ENCODE data around the gene EHBP1L1.

Gene EHBP1L1

GRCh38 chr11:65538915-65539743 lies 36.7 kb upstream of the EHBP1L1 start:
- Mint-ChIP-seq H3K36me3 (ENCODE audit: insufficient read depth) (peaks cover 33% of the 10 kb centered on the region), H3K27me3 (no peaks in the 10 kb centered on the region), H3K4me1 (ENCODE audit: low read depth in 2 of 2) (peaks cover 8 to 13% of the 10 kb centered on the region in 2 donors), H3K4me3 (peak overlapping the region; percentile 25 to 31), H3K27ac (no peak overlapping the region), H3K9me3 (no peaks in the 10 kb centered on the region)
- ATAC-seq (replicated peaks) = no peak
- no peak for DNase-seq

- Mint-ChIP-seq H3K36me3 (ENCODE audit: insufficient read depth) (peaks cover 28% of the 10 kb centered on the region), H3K4me1 (ENCODE audit: low read depth in 2 of 2) (peaks cover 9 to 15% of the 10 kb centered on the region in 2 donors), H3K27me3 (no peaks in the 10 kb centered on the region), H3K9me3 (no peaks in the 10 kb centered on the region), H3K27ac (peak overlapping the region in 1 of 2 donors; percentile 83), H3K4me3 (peak overlapping the region; percentile 77 to 78)
- no peak for DNase-seq
- peak; percentile 76 for ATAC-seq (replicated peaks)
Observed at GRCh38 chr11:65539744-65540289, 36.0 kb upstream of the EHBP1L1 start.

DNA sequence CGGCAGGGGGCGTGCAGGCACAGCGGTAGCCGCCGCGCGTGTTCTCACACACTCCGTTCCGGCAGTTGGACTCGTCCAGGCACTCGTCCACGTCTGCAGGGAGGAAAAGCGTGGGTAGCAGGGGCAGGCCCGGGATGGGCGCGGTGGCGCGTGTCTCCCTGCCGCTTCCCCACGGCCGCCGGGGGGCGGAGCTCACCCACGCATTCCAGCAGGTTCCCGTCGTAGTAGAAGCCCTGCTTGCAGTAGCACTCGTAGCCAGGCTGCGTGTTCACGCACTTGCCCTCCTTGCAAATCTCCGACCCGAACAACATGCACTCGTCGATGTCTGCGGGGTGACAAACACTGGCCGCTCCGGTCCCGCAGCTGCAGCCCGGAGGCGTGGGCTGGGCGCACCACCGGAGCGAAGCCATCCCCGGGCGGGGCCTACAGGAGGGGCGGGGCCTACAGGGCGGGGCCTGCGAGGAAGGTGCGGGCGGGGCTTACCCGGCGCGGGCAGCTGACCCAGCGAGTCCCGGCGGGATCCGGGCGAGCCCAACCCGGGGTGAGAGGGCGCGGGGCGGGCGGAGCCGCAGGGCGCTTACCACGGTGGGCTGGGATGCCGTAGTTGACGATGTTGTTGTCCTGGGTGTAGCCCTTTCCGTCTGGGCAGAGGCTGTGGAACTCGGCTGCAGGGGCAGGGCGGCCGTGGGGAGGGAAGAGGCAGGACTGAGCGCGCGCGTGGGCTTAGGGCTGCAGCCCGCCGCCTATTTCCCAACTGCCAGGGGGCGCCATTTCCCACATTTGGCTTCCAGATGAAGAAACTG lies 35.4 kb upstream of the EHBP1L1 start:
- Mint-ChIP-seq H3K27ac (peak overlapping the region in 1 of 2 donors; percentile 83), H3K4me1 (ENCODE audit: low read depth in 2 of 2) (peaks cover 12 to 16% of the 10 kb centered on the region in 2 donors), H3K4me3 (peak overlapping the region; percentile 77 to 78), H3K27me3 (no peaks in the 10 kb centered on the region), H3K9me3 (no peaks in the 10 kb centered on the region), H3K36me3 (ENCODE audit: insufficient read depth) (peaks cover 22% of the 10 kb centered on the region)
- ATAC-seq (replicated peaks) (peak; percentile 80), DNase-seq (peak; percentile 84 to 88 (median 86))

DNA sequence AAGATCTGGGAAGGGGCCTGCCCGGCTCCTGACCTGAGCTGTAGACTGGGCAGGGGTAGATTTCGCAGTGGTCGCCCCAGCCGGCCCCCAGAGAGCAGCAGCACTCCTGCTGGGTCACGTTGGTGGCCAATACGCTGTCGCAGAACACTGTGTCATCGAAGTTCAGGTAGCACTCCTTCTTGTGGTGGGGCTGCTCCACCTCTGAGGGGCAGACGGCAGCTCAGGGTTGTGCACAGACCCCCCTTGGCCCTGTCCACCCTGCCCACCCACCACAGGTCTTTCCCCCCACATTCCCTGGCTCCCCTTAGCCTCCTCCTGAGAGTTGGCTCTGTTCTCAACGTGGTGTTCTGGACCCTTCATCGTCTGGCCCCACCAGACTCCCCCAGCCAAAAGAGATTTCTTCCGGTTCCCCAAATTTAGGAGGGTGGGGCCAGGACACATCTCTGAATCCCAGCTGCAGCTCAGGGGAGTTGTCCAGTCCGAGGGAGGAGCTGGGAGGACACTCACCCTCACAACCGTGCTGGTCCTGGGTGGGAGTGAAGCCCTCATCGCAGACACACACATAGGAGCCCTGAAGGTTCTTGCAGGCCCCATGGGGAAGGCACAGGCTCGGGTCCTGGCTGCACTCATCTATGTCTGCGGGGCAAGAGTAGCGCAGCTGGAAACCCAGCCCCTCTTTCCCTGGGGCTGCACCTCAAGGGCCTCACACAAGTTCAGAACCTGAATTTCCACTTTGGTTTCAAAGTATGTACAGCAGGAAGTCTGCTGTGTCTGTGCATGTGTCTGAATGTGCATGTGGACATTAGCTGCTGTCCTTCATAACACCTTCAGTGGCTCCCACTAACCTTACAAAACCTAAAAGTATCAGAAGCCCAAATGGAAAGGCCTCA lies 34.5 kb upstream of the EHBP1L1 start:
- Mint-ChIP-seq H3K4me1 (ENCODE audit: low read depth in 2 of 2) (peaks cover 19 to 23% of the 10 kb centered on the region in 2 donors), H3K27me3 (no peaks in the 10 kb centered on the region), H3K27ac (peak overlapping the region; percentile 30 to 83), H3K36me3 (ENCODE audit: insufficient read depth) (peaks cover 22% of the 10 kb centered on the region), H3K4me3 (peak overlapping the region; percentile 77 to 78), H3K9me3 (no peaks in the 10 kb centered on the region)
- no peak for ATAC-seq (replicated peaks)
- no peak for DNase-seq

- no peak for ATAC-seq (replicated peaks)
- Mint-ChIP-seq H3K4me3 (no peak overlapping the region), H3K27ac (peak overlapping the region; percentile 22 to 27), H3K4me1 (ENCODE audit: low read depth in 2 of 2) (peaks cover 27 to 32% of the 10 kb centered on the region in 2 donors), H3K36me3 (ENCODE audit: insufficient read depth) (peaks cover 22% of the 10 kb centered on the region), H3K27me3 (no peaks in the 10 kb centered on the region), H3K9me3 (no peaks in the 10 kb centered on the region)
- DNase-seq = no peak
Observed at GRCh38 chr11:65542738-65543390, 33.0 kb upstream of the EHBP1L1 start.

GRCh38 chr11:65545853-65546216 lies 30.0 kb upstream of the EHBP1L1 start:
- H3K27me3 Mint-ChIP-seq = no peaks in the 10 kb centered on the region
- H3K9me3 Mint-ChIP-seq = no peaks in the 10 kb centered on the region
- H3K36me3 Mint-ChIP-seq (ENCODE audit: insufficient read depth) = peaks cover 13% of the 10 kb centered on the region
- H3K27ac Mint-ChIP-seq = peak overlapping the region; percentile 94 to 95
- DNase-seq = no peak
- no peak for ATAC-seq (replicated peaks)
- H3K4me1 Mint-ChIP-seq (ENCODE audit: low read depth in 2 of 2) = peaks cover 35 to 42% of the 10 kb centered on the region in 2 donors
- H3K4me3 Mint-ChIP-seq = peak overlapping the region; percentile 83 to 85

DNA sequence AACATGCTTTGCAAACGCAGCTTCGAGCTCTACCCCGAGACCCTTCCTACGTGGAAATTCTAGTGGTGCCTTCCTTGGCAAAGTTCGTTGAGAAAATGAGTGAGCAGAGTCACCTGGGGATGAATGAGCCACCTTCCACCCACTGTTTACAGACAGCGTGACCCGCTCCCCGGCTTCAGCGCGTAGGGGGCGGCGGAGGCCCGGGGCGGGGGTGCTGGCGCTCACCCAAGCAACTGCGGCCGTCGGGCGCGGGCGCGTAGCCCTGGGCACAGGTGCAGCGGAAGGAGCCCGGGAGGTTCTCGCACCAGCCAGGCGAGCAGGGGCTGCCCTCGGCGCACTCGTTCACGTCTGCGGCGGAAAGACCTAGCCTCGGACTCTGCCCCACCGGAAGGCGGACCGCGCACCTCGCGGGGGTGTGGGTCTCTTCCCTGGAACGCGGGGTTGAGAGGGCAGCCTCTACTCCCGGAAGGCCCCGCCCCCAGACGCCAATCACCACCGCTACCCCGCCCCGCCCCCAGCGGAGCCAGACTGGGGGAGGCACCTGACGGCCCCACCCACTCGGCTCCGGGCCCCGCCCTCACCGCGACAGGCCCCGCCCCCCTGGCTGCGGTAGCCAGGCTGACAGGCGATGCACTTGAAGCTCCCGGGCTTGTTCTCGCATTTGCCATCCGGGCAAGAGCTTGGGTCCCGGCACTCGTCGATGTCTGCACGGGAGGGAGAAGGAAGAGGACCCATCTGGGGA lies 29.5 kb upstream of the EHBP1L1 start:
- peaks cover 36 to 43% of the 10 kb centered on the region in 2 donors for H3K4me1 Mint-ChIP-seq (ENCODE audit: low read depth in 2 of 2)
- ATAC-seq (replicated peaks) = peak; percentile 83

DNA sequence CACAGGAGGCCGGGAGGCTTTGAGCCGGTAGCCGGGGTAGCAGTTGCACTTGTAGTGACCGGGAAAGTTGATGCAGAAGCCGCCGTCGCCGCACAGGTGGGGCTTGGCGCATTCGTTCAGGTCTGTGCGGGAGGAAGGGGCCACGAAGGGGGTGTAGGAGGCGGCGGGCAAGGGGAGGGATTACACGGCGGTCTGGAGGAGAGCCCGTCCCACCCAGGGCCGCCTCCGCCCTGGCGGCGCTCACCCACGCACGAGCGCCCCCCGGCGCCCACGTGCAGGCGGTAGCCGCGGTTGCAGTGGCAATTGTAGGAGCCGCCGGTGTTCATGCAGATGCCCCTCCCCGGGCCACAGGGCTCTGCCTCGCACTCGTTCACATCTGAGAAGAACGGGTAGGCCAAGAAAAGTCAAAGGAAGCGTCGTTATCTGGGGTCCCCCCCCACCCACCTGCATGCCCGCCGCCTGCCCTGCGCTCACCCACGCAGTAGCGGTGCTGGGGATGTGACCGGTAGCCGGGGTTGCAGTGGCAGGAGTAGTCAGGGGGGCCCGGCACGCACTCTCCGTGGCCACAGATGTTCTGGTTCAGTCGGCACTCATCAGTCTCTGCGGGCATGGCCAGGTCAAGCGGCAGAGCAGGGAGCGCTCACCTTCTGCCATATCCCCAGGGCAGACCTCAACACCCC lies 28.3 kb upstream of the EHBP1L1 start:
- no peaks in the 10 kb centered on the region for H3K9me3 Mint-ChIP-seq
- peaks cover 46 to 49% of the 10 kb centered on the region in 2 donors for H3K4me1 Mint-ChIP-seq (ENCODE audit: low read depth in 2 of 2)
- no peaks in the 10 kb centered on the region for H3K27me3 Mint-ChIP-seq
- peak overlapping the region; percentile 94 to 95 for H3K27ac Mint-ChIP-seq
- peak overlapping the region; percentile 83 to 85 for H3K4me3 Mint-ChIP-seq
- DNase-seq (peak in 2 of 3 experiments; percentile 56 to 64), ATAC-seq (replicated peaks) (peak; percentile 23)
- peaks cover 18% of the 10 kb centered on the region for H3K36me3 Mint-ChIP-seq (ENCODE audit: insufficient read depth)

More for the DNA sequence above, 29.5 kb upstream of the EHBP1L1 start:
- peak overlapping the region; percentile 83 to 85 for H3K4me3 Mint-ChIP-seq
- peak; percentile 99 to 100 (median 99) for DNase-seq
- H3K27me3 Mint-ChIP-seq = no peaks in the 10 kb centered on the region
- peak overlapping the region; percentile 94 to 95 for H3K27ac Mint-ChIP-seq
- no peaks in the 10 kb centered on the region for H3K9me3 Mint-ChIP-seq
- H3K36me3 Mint-ChIP-seq (ENCODE audit: insufficient read depth) = peaks cover 16% of the 10 kb centered on the region

GRCh38 chr11:65548395-65548794 lies 27.5 kb upstream of the EHBP1L1 start:
- Mint-ChIP-seq H3K4me1 (ENCODE audit: low read depth in 2 of 2) (peaks cover 48 to 53% of the 10 kb centered on the region in 2 donors), H3K4me3 (peak overlapping the region; percentile 31 to 85)
- no peak for ATAC-seq (replicated peaks)

GRCh38 chr11:65549096-65549495 lies 26.8 kb upstream of the EHBP1L1 start:
- Mint-ChIP-seq H3K36me3 (ENCODE audit: insufficient read depth) (peaks cover 20% of the 10 kb centered on the region), H3K27ac (no peak overlapping the region), H3K4me1 (ENCODE audit: low read depth in 2 of 2) (peaks cover 44 to 51% of the 10 kb centered on the region in 2 donors), H3K27me3 (no peaks in the 10 kb centered on the region), H3K4me3 (peak overlapping the region in 1 of 2 donors; percentile 49), H3K9me3 (no peaks in the 10 kb centered on the region)
- ATAC-seq (replicated peaks) (no peak), DNase-seq (no peak)

More at GRCh38 chr11:65548395-65548794, 27.5 kb upstream of the EHBP1L1 start:
- DNase-seq = no peak
- H3K27me3 Mint-ChIP-seq = no peaks in the 10 kb centered on the region
- H3K27ac Mint-ChIP-seq = peak overlapping the region; percentile 87 to 94
- peaks cover 20% of the 10 kb centered on the region for H3K36me3 Mint-ChIP-seq (ENCODE audit: insufficient read depth)
- no peaks in the 10 kb centered on the region for H3K9me3 Mint-ChIP-seq

DNA sequence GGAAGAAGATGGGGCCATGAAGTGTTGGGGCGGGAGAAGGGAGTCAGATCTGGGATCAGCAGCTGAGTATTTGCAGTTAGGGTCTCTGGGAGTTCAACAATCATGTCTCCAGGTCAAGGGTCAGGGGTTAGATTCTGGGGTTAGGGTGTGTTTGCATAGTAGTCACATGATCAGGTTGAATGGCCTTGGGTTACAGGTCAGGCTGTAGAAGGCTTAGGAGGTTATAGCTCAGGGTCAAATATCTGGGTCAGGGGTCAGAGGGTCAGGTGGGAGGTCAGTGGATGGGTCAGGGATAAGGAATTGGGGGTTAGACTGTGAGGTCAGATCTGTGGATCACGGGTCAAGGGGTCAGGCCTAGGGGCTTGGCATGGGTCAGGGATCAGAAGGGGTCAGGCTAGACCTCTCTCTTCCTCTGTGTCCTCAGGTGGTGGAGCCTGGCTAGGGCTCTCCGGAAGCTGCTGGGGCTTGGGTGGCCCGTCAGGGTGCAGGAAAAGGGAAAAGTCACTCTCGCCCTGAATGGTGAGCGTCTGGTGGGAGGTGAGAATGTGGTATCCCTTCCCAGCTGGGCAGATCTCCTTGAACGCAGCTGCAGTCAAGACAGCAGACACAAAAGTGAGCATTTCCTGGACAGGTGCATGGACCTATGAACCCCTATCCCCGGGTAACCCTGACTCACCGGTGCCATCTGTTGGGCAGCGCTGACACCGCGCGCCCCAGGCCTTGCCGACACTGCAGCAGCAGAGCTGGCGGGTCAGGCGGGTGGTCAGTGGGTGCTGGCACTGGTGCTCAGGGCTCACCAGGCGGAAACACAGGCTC lies 24.1 kb upstream of the EHBP1L1 start:
- H3K27me3 Mint-ChIP-seq = no peaks in the 10 kb centered on the region
- H3K27ac Mint-ChIP-seq = peak overlapping the region; percentile 42 to 86
- no peaks in the 10 kb centered on the region for H3K9me3 Mint-ChIP-seq
- ATAC-seq (replicated peaks) = peak; percentile 24
- peaks cover 53 to 59% of the 10 kb centered on the region in 2 donors for H3K4me1 Mint-ChIP-seq (ENCODE audit: low read depth in 2 of 2)
- peak overlapping the region in 1 of 2 donors; percentile 20 for H3K4me3 Mint-ChIP-seq
- DNase-seq = peak; percentile 48 to 62 (median 53)
- H3K36me3 Mint-ChIP-seq (ENCODE audit: insufficient read depth) = peaks cover 18% of the 10 kb centered on the region
